HG02870 (cell line): ENCODE results near the gene CCP110.

ENCODE experiments used
- ATAC-seq: cut with Tn5 transposase; IDR thresholded peaks from one replicate; pipeline ENCODE4 v1.9.1; 2021; ENCODE audit warnings: mild to moderate bottlenecking, moderate library complexity; ENCODE audit not compliant: unreplicated experiment

CCP110 gene, protein sequence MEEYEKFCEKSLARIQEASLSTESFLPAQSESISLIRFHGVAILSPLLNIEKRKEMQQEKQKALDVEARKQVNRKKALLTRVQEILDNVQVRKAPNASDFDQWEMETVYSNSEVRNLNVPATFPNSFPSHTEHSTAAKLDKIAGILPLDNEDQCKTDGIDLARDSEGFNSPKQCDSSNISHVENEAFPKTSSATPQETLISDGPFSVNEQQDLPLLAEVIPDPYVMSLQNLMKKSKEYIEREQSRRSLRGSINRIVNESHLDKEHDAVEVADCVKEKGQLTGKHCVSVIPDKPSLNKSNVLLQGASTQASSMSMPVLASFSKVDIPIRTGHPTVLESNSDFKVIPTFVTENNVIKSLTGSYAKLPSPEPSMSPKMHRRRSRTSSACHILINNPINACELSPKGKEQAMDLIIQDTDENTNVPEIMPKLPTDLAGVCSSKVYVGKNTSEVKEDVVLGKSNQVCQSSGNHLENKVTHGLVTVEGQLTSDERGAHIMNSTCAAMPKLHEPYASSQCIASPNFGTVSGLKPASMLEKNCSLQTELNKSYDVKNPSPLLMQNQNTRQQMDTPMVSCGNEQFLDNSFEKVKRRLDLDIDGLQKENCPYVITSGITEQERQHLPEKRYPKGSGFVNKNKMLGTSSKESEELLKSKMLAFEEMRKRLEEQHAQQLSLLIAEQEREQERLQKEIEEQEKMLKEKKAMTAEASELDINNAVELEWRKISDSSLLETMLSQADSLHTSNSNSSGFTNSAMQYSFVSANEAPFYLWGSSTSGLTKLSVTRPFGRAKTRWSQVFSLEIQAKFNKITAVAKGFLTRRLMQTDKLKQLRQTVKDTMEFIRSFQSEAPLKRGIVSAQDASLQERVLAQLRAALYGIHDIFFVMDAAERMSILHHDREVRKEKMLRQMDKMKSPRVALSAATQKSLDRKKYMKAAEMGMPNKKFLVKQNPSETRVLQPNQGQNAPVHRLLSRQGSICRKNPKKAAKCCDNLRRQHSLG

DNA sequence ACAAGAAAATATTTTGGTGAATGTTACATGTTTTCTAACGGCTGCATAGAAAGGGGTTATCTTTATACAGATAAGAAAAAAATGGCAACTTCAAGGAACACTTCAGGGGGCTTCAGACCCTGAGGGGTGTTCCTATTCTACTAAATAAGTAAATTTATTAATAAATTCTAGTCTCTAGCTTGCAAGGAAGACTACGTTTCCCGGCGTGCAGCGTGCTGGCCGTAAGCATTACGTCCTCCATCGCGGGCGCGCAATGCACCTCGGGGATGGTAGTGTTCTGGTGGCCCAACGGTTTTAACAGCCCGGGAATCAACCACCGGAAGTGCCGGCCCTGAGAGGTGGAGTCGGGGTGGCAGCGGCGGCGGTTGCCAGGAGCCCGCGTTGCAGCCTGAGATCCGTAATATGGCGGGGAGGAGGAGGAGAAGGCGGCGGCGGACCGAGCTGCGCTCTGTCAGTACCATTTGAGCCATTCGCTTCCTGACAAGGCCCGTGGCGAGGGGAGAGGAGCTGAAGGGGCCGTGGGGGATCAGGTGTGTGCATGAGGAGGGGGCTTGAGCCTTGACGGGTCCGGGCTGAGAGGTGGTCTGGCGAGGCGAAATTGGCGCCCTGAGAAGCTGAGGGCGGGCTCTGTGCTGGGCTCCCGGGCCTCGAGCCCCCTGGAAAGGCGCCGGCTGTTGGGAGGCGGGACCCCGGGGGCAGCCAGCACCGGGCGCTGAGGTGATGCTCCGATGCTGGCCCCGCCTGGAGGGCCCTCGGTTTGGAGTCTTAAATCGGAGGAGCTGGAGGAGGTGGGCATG is at the start of gene CCP110:
Gene CCP110 (plus strand): TSS at position 384 of the 797 bp plus-strand sequence. CDS start 3,940 bp downstream, outside the sequence.
- peak; percentile 63 for ATAC-seq

GRCh38 chr16:19474617-19475016 is 49.1 kb upstream of the CCP110 start:
- no peak for ATAC-seq

DNA sequence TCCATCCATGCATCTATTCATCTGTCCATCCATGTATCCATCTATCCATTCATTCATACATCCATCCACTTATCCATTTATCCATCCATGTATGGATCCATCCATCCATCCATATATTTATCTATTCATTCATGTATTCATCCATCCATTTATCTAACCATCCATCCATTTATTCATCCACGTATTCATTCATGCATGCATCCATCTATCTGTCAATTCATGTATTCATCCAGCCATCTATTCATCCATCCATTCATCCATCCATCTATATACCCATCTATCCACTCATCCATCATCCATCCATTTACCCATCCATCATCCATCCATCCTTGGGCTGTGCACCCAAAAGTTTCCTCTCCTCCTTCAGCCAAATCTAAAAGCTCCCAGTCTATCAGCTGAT is 45.2 kb upstream of the CCP110 start:
- ATAC-seq, result no peak

DNA sequence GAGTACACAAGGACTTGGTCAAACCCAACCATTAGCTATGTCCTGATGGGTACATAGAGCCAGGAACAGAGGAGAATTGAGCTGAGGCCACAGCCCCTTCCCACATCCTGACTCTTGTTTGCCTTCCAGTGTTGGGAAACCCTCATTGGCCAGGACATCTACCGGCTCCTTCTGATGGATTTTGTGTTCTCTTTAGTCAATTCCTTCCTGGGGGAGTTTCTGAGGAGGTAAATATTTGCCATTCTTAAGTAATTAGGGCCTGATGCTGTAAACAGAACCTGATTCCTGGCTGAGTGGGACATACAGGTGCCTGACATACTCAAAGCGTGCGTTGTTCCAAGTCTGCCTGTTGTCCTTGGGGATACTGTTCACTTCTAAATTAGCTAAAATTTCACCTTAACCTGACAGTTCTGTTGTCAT is 44.4 kb upstream of the CCP110 start:
- no peak for ATAC-seq

- ATAC-seq, result no peak
Measured at GRCh38 chr16:19481296-19481695, 42.4 kb upstream of the CCP110 start.

GRCh38 chr16:19481769-19482168 is 42.0 kb upstream of the CCP110 start:
- ATAC-seq, result no peak

DNA sequence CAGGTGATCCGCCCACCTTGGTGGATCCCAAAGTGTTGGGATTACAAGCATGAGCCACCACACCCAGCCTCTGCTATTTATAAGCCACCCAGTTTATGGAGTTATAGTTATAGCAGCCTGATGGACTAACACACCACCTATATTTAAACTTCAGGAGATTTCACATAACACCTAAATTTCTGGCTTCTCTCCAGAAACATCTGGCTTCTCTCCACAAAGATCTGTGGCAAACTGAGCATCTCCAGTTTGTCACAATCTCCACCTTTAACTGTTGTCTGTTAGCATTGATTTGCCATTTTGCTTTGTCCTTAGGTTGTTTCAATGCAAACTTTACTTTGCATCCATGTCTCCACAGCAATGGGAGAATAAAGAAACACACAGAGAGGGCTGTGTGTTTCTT is 41.5 kb upstream of the CCP110 start:
- ATAC-seq, result no peak

DNA sequence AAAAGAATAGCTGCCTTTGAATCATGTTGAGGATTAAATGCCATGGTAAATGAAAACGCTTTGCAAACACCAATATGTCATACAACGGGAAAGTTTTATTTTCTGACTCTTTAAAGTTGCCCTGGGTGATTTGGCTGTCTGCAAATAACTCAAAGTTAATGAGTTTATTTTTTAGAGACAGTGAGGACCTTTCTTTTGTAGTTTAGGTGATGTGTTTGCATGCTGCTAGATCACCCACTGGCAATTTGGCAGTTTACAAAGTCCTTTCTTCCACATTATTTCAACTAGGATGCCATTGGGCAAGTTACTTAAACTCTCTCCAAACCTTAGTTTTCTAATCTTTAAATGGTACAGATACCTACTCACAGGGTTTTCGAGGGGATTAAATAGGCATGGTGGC is 39.6 kb upstream of the CCP110 start:
- no peak for ATAC-seq

- no peak for ATAC-seq
Measured at GRCh38 chr16:19485611-19486010, 38.1 kb upstream of the CCP110 start.

GRCh38 chr16:19486051-19486450 is 37.7 kb upstream of the CCP110 start:
- no peak for ATAC-seq

- no peak for ATAC-seq
Measured at GRCh38 chr16:19486750-19487325, 36.9 kb upstream of the CCP110 start.

GRCh38 chr16:19488213-19488640 is 35.5 kb upstream of the CCP110 start:
- no peak for ATAC-seq

GRCh38 chr16:19490619-19491018 is 33.1 kb upstream of the CCP110 start:
- no peak for ATAC-seq

DNA sequence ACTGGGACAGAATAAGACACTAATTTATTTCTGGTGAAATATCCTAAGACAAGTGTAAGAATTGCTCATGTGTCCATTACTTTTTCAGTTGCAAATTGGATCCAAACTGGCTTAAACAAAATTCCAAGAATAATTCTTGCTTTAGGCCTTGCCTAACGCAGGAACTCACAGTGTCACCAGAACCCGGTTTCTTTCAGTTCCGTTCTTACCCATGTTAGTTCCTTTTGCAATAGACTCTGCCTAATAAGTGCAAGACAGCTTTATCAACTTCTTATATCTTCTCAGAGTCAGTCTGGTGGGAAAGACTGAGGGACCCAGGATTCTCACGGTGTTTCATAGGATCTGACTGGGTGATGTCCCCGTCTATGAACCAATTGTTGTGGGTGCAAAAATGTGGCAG is 26.6 kb upstream of the CCP110 start:
- no peak for ATAC-seq

GRCh38 chr16:19499006-19499405 is 24.7 kb upstream of the CCP110 start:
- no peak for ATAC-seq

DNA sequence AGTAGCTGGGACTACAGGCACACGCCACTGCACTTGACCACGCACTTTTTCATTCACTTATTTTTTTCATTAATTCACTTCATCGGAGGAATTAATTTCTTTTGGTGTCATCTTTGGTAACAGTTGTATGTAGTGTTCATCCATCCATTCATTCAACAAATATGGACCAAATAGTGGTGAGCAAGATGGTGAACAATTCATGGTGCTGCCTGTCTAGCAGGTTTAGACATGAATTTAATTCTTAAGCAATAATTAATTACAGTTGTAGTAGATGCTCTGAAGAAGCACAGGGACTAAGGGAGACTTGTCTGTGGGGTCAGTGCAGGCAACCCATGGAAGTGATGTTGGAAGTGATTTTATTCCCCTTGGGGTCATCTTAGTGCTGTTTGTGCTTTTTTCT is 24.3 kb upstream of the CCP110 start:
- ATAC-seq, result no peak

- ATAC-seq, result no peak
Measured at GRCh38 chr16:19502395-19503131, 21.2 kb upstream of the CCP110 start.

- ATAC-seq, result no peak
Measured at GRCh38 chr16:19503461-19504075, 20.2 kb upstream of the CCP110 start.

DNA sequence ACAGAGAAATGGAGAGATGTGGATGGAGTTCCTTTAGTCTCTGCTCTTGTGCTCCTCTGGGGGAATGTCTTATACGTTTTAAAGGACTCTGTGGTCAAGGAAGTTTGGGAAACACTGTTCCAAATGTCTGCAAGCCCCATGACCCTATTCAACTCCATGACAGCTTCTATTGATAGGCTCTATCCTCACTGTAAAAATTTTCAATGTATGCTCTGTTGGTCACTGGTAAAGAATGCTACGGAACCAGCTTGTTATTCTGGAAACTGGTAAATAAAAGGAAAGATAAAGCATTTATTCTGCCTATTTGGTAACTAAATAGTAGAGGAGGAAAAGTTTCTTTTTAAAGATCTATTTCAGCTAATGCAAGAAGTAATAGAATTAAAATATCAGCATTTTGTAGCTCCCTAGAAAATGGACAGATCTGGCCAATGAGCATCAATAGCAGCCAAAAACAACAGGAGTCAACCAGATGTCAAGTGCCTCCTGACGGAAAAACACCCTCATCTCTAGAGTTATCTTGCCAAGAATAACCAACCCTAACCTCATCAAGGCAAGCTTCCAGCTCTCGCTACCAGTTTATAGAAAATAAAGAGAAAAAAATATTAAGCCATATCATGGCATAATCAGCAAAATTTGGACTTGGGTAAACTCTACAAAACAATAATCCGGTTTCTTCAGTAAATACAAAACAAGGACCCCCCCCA is 18.0 kb upstream of the CCP110 start:
- ATAC-seq, result no peak
